ENCODE measurements around the gene HNRNPC. TPM values are rescaled to one million over a fixed set of nuclear protein-coding genes. Genes with fewer than 3 reads are reported as not detected.

The HNRNPC gene
- total RNA-seq, 1 donor from 2014 or later, result 238 TPM

GRCh38 chr14:21255385-21256101 is 13.7 kb downstream of the HNRNPC start:
- DNase-seq (no peak), ATAC-seq (ENCODE audit: poor library complexity) (no peak)
- intact Hi-C loops (cut with DNase I), result no loop called here

- no peak for ATAC-seq (ENCODE audit: poor library complexity)
- no peak for DNase-seq
- intact Hi-C loops (cut with DNase I), result no loop called here
Measured at GRCh38 chr14:21252149-21252548, 17.1 kb downstream of the HNRNPC start.

GRCh38 chr14:21251215-21251614 is 18.0 kb downstream of the HNRNPC start:
- ATAC-seq (ENCODE audit: poor library complexity) (no peak), DNase-seq (no peak)
- intact Hi-C loops (cut with DNase I), result no loop called here

DNA sequence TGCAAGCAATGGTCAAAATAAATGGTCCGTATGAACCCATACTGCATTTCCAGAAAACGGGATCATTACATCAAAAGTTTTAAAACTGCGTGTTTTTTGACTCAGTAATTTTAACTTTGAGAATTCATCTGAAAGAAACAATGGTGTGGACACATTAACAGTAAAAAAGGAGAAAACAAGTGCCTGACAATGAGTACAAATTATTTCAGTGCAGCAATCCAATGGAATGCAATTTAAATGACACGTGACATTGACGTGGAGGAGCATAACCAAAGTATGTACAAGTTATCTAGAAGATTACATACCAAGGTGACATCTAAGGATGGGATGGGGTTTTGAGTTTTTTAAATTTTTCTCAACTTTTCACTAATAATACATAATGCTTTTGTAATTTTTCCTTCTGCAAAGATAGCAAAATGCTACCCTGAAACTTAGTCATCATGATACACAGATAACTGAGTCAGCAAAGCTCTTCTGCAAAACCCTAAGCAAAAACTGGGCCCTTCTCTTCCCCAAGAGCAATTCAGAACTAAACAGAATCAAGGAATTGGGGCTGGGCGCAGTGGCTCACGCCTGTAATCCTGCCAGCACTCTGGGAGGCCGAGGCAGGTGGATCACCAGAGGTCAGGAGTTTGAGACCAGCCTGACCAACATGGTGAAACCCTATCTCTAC is 20.4 kb downstream of the HNRNPC start:
- DNase-seq (no peak), ATAC-seq (ENCODE audit: poor library complexity) (no peak)
- intact Hi-C loops (cut with DNase I), result no loop called here

DNA sequence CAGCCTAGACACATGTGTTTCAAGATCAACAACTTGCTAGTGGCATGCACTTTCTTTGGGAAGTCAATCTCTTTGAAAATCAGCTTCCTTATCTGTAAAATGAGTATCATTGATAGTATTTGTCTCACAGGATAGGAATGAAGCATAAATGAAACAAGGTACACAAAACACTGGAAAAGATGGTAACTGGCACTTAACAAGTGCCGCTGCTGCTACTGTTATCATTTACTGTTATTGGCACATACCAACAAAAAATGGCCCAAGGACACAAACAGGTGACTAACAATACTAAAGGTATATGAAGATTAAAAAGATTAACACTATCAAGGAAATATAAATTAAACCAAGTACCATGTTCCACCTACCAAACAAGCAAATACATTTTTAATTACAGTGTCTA is 20.9 kb downstream of the HNRNPC start:
- no peak for ATAC-seq (ENCODE audit: poor library complexity)
- DNase-seq, result no peak
- intact Hi-C loops (cut with DNase I), result no loop called here

DNA sequence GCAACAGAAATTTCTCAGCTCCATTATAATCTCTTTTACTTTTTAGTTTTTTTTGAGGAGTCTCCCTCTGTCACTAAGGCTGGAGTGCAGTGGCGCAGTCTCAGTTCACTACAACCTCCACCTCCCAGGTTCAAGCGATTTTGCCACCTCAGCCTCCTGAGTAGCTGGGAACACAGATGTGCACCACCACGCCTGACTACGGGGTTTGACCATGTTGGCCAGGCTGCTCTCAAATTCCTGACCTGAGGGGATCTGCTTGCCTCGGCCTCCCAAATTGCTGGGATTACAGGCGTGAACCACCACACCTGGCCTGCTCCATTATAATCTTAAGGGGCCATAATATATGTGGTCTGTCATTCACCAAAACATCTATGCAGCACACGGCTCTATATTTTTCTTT is 23.4 kb downstream of the HNRNPC start:
- intact Hi-C loops (cut with DNase I), result no loop called here
- no peak for ATAC-seq (ENCODE audit: poor library complexity)
- no peak for DNase-seq

DNA sequence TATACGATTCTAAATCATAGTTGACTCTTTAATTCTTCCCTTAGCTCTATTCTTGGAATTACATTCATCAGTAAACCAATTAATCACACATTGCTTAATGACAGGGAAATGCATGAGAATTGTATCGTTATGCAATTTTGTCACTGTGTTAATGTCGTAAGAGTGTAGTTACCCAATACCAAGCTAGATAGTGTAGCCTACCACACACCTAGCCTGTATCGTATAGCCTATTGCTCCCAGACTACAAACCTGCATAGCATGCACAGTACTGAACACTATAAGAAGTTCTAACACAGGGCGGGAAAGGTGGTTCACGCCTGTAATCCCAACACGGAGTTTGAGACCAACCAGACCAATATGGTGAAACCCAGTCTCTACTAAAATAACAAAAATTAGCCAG is 24.7 kb downstream of the HNRNPC start:
- ATAC-seq (ENCODE audit: poor library complexity), result no peak
- intact Hi-C loops (cut with DNase I), result no loop called here

DNA sequence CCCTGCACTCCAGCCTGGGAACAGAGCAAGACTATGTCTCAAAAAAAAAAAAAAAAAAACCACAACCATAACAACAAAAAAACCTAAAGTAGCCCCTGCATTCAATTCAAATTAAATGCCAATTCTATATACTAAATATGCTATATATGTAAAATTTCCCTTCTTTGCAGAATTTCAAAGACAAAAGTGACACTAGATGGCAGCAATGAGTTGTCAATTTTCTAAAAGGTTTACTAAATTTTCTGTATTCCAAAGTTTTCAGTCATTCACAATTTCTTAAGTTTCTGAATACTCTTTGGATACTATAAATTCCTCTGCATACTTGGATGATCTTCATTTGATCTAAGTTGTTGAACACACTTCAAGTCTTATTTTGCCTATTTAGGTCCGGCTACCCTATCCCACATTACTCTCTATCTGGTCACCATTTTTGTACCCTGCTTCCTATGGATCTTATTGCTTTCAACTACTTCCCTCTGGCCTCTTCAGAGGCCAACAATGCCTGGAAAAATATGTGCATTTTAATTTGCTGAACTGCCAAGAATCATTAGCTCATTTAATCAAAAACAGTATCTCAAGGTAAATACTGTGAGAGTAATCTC is 27.9 kb downstream of the HNRNPC start:
- intact Hi-C loops (cut with DNase I), result no loop called here
- no peak for ATAC-seq (ENCODE audit: poor library complexity)

More for the DNA sequence above, 24.7 kb downstream of the HNRNPC start:
- no peak for DNase-seq

DNA sequence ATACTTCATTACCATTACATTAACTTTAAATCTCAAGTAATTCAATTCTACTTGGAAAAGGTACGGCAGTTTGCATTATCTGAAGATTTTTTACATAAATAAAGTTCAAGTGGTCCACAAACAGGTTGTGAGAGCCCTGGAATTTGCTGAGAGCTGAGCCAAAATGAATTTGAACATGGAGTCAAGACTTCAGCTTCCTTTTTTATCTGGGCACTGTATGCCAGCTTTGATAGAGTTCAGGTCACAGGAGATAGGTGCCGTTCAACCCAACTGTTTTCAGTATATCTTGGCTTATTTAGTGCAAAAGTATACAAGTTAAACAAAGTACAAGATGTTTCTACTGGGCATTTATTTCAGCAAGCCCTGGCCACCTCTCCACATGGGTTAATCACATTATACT is 28.8 kb downstream of the HNRNPC start:
- intact Hi-C loops (cut with DNase I), result no loop called here
- DNase-seq (no peak), ATAC-seq (ENCODE audit: poor library complexity) (peak; percentile 53)

More for the DNA sequence above, 27.9 kb downstream of the HNRNPC start:
- DNase-seq, result no peak

GRCh38 chr14:21238823-21239518 is 30.3 kb downstream of the HNRNPC start:
- intact Hi-C loops (cut with DNase I), result loop anchor here (10.0 kb wide), 1 partner anchor 116 kb away; no protein-coding TSS in a partner anchor
- ATAC-seq (ENCODE audit: poor library complexity), result no peak
- no peak for DNase-seq

GRCh38 chr14:21236948-21237797 is 32.1 kb downstream of the HNRNPC start:
- intact Hi-C loops (cut with DNase I), result loop anchor here (10.0 kb wide), 1 partner anchor 118 kb away; no protein-coding TSS in a partner anchor
- ATAC-seq (ENCODE audit: poor library complexity), result no peak

GRCh38 chr14:21234112-21234511 is 35.1 kb downstream of the HNRNPC start:
- intact Hi-C loops (cut with DNase I), result loop anchor here (10.0 kb wide), 1 partner anchor 121 kb away; no protein-coding TSS in a partner anchor
- DNase-seq, result no peak
- no peak for ATAC-seq (ENCODE audit: poor library complexity)

More at GRCh38 chr14:21236948-21237797, 32.1 kb downstream of the HNRNPC start:
- DNase-seq, result no peak

DNA sequence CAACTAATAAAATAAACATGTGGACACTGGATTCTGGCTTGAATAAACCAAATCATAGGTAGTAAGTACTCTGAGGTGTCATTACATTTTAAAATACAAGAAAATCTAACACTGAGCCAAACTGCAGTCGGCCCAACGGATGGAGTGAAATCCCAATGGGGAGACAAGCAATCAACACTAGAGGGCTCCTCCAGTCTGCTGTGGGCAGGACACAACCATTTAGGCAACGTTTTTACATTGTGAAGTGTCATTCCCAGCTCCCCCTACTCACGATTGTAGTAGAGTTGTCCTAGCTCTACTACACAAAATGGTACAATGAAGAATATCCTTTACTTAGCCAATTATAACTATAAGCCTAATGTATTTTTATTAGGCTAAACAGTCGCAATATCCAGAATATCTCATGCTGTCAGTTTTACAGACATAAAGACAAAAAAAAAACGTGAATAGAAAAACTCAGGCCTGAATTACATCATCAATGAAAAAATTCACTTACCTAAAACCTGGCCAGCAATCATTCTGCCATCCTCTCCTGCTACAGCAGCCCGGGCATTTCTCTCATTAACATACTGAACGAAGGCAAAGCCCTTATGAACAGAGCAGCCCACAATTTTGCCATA is 35.7 kb downstream of the HNRNPC start:
- DNase-seq (no peak), ATAC-seq (ENCODE audit: poor library complexity) (no peak)
- intact Hi-C loops (cut with DNase I), result loop anchor here (10.0 kb wide), 1 partner anchor 121 kb away; no protein-coding TSS in a partner anchor

GRCh38 chr14:21231020-21231652 is 38.1 kb downstream of the HNRNPC start:
- DNase-seq, result no peak
- ATAC-seq (ENCODE audit: poor library complexity), result no peak
- intact Hi-C loops (cut with DNase I), result loop anchor here (10.0 kb wide), 1 partner anchor 124 kb away; no protein-coding TSS in a partner anchor

DNA sequence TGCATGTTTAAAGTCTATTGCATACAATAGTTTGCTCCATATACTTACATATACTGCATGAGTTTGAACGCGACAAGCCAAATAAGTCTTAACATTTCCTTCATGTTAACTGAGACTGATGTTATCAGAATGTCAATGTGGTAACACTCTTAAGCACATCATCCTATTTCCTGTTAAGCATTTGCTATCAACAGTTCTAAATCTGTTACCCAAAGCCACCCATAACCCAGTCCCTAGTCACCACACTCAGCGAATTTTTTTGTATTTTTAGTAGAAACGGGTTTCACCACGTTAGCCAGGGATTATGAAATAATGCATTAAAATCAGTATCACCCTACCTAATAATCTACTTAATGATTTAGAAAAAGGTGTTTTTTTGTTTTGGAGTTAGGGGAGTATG is 39.4 kb downstream of the HNRNPC start:
- no peak for ATAC-seq (ENCODE audit: poor library complexity)
- intact Hi-C loops (cut with DNase I), result loop anchor here (10.0 kb wide), 1 partner anchor 125 kb away; no protein-coding TSS in a partner anchor
- no peak for DNase-seq

- intact Hi-C loops (cut with DNase I), result no loop called here
- ATAC-seq (ENCODE audit: poor library complexity), result no peak
Measured at GRCh38 chr14:21227981-21228380, 41.3 kb downstream of the HNRNPC start.

DNA sequence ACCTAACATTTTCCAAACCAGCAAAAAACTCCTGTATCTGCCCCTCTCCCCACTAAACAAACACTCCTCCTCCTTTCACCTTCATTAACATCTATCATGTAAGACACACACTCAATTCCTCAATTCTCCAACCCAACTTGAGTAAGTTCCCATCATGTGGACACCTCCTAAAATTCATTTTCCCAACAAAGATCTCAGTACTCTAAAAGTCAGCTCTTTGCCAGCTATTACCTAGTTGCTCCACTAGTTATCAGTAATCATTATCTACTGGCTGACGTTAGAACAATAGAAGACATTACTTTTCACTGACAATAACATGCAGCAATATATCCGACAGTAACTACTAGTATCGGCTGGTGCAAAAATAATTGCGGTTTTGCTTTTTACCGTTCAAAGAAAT is 42.1 kb downstream of the HNRNPC start:
- DNase-seq (no peak), ATAC-seq (ENCODE audit: poor library complexity) (no peak)
- intact Hi-C loops (cut with DNase I), result no loop called here

More at GRCh38 chr14:21227981-21228380, 41.3 kb downstream of the HNRNPC start:
- no peak for DNase-seq
